H1 (cell line): Measurements from ENCODE around the gene PGPEP1. TPM values are rescaled to one million over a fixed set of nuclear protein-coding genes. Genes with fewer than 3 reads are reported as not detected.

ENCODE experiments used
- CTCF ChIA-PET: fragments of 300-600 bp; sonication (Branson Sonifier 250); formaldehyde crosslinking; loops from one replicate; lab custom pipeline; 2021; ENCODE audit not compliant: partially characterized antibody; lab: Charles Lee
- POLR2A ChIA-PET: fragments of 300-600 bp; sonication (Branson Sonifier 250); formaldehyde crosslinking; loops from one replicate; lab custom pipeline; 2021; ENCODE audit warnings: inconsistent platforms; ENCODE audit not compliant: partially characterized antibody; lab: Charles Lee
- DNase-seq, 2 experiments: peaks; one replicate each; pipeline versions ENCODE4 v3.0.0 to v3.0.0-alpha.2; 2010 to 2022; ENCODE audit warnings: low spot score in 2 of 2, low read depth in 1 of 2, mixed read lengths in 1 of 2
- FAIRE-seq: peaks from 2 replicates; lab custom pipeline; 2011; peaks lifted over from hg19 to GRCh38; lab: Jason Lieb, UNC
- H2AFZ ChIP-seq: 2 replicates; pipeline ENCODE4 v1.8.1; 2012; ENCODE audit warnings: low read length, inconsistent platforms
- H2AK5ac ChIP-seq: 2 replicates; pipeline ENCODE4 v1.6.1; 2013; ENCODE audit warnings: low read depth, low read length
- H2BK120ac ChIP-seq: replicated peaks from 2 replicates; pipeline ENCODE3; 2013; ENCODE audit warnings: low read depth, low read length, inconsistent platforms
- H2BK12ac ChIP-seq: 2 replicates; pipeline ENCODE4 v1.6.1; 2013; ENCODE audit warnings: low read depth, low read length
- H2BK15ac ChIP-seq: 2 replicates; pipeline ENCODE4 v1.6.1; 2013; ENCODE audit warnings: low read length
- H2BK20ac ChIP-seq: 2 replicates; pipeline ENCODE4 v1.6.1; 2013; ENCODE audit warnings: low read length
- H2BK5ac ChIP-seq: 2 replicates; pipeline ENCODE4 v1.6.1; 2013; ENCODE audit warnings: low read depth, low read length
- H3K14ac ChIP-seq: 2 replicates; pipeline ENCODE4 v1.6.1; 2013; ENCODE audit warnings: inconsistent platforms; ENCODE audit not compliant: insufficient read length
- H3K18ac ChIP-seq: 2 replicates; pipeline ENCODE4 v1.6.1; 2013; ENCODE audit warnings: low read length; ENCODE audit errors: extremely low read depth
- H3K23ac ChIP-seq: 2 replicates; pipeline ENCODE4 v1.6.1; 2013; ENCODE audit warnings: inconsistent platforms; ENCODE audit not compliant: insufficient read length
- H3K23me2 ChIP-seq: 2 replicates; pipeline ENCODE4 v1.6.1; 2013; ENCODE audit warnings: low read depth, low read length
- H3K27ac ChIP-seq: 2 replicates; pipeline ENCODE4 v1.6.1; 2011; ENCODE audit warnings: low read depth, low read length, inconsistent platforms
- H3K27me3 ChIP-seq, 4 experiments: replicated peaks in 1 of 4; 1 replicate in 1 of 4; 2 replicates in 3 of 4; pipeline versions ENCODE4 v1.6.1 to v1.8.1; 2011 to 2013; ENCODE audit warnings: low read length in 3 of 4, mild to moderate bottlenecking in 3 of 4, inconsistent platforms in 2 of 4, mixed read lengths in 2 of 4, moderate library complexity in 1 of 4; ENCODE audit not compliant: control insufficient read depth in 3 of 4, insufficient read depth in 3 of 4; ENCODE audit errors: extremely low read depth in 1 of 4
- H3K36me3 ChIP-seq, 4 experiments: 2 replicates each; pipeline versions ENCODE4 v1.6.1 to v1.8.1; 2011 to 2013; ENCODE audit warnings: mild to moderate bottlenecking in 4 of 4, low read length in 3 of 4, moderate library complexity in 2 of 4, control low read depth in 1 of 4, inconsistent platforms in 1 of 4; ENCODE audit not compliant: insufficient read depth in 4 of 4, control insufficient read depth in 2 of 4
- H3K4ac ChIP-seq: replicated peaks from 2 replicates; pipeline ENCODE3; 2013; ENCODE audit warnings: low read length, low read depth, mixed read lengths, inconsistent platforms; ENCODE audit not compliant: insufficient read length
- H3K4me1 ChIP-seq, 4 experiments: replicated peaks in 1 of 4; 1 replicate in 1 of 4; 2 replicates in 3 of 4; pipeline versions ENCODE4 v1.6.1 to v1.8.1; 2011 to 2013; ENCODE audit warnings: low read length in 3 of 4, inconsistent platforms in 2 of 4, mixed read lengths in 1 of 4; ENCODE audit not compliant: insufficient read depth in 4 of 4, control insufficient read depth in 3 of 4
- H3K4me2 ChIP-seq, 2 experiments: 2 replicates each; pipeline versions ENCODE4 v1.6.1 to v1.8.1; 2011 to 2013; ENCODE audit warnings: low read depth in 2 of 2, low read length in 2 of 2, control low read depth in 1 of 2, inconsistent platforms in 1 of 2, mild to moderate bottlenecking in 1 of 2; ENCODE audit not compliant: insufficient read depth in 1 of 2
- H3K4me3 ChIP-seq, 4 experiments: fragments of 200-600, 300-600 bp in 1 of 4; sonication (generic), shearing (Covaris generic), sonication (Bioruptor Twin) in 1 of 4; 2 replicates each; pipeline versions ENCODE4 v1.5.1 to v1.8.1; 2011 to 2016; ENCODE audit warnings: low read length in 4 of 4, low read depth in 3 of 4, control low read depth in 2 of 4, inconsistent platforms in 2 of 4, mild to moderate bottlenecking in 2 of 4, mixed read lengths in 1 of 4, moderate library complexity in 1 of 4; ENCODE audit not compliant: insufficient read depth in 2 of 4; ENCODE audit errors: extremely low read depth in 1 of 4
- H3K56ac ChIP-seq: replicated peaks from 2 replicates; pipeline ENCODE3; 2013; ENCODE audit warnings: low read depth, mild to moderate bottlenecking, mixed read lengths, low read length, inconsistent platforms; ENCODE audit not compliant: insufficient read length
- H3K79me1 ChIP-seq: 2 replicates; pipeline ENCODE4 v1.6.1; 2013; ENCODE audit warnings: low read depth, low read length, control low read depth
- H3K79me2 ChIP-seq, 2 experiments: 2 replicates each; pipeline versions ENCODE4 v1.6.1 to v1.8.1; 2012 to 2013; ENCODE audit warnings: low read length in 2 of 2, mild to moderate bottlenecking in 2 of 2, inconsistent platforms in 1 of 2; ENCODE audit not compliant: insufficient read depth in 2 of 2, control insufficient read depth in 1 of 2
- H3K9ac ChIP-seq, 4 experiments: replicated peaks in 1 of 4; 1 replicate in 1 of 4; 2 replicates in 3 of 4; pipeline versions ENCODE4 v1.6.1 to v1.8.1; 2011 to 2013; ENCODE audit warnings: low read depth in 3 of 4, low read length in 3 of 4, control low read depth in 2 of 4, mild to moderate bottlenecking in 2 of 4, moderate library complexity in 2 of 4, inconsistent platforms in 1 of 4; ENCODE audit errors: extremely low read depth in 1 of 4
- H3K9me3 ChIP-seq, 2 experiments: 2 replicates each; pipeline versions ENCODE4 v1.6.1 to v1.8.1; 2012 to 2013; ENCODE audit warnings: mild to moderate bottlenecking in 2 of 2, moderate library complexity in 2 of 2, control low read depth in 1 of 2, inconsistent platforms in 1 of 2, low read depth in 1 of 2, low read length in 1 of 2, mixed read lengths in 1 of 2; ENCODE audit not compliant: insufficient read depth in 2 of 2
- H4K20me1 ChIP-seq, 2 experiments: replicated peaks in 1 of 2; 2 replicates each; pipeline versions ENCODE3 to v1.8.1; 2011 to 2013; ENCODE audit warnings: inconsistent platforms in 2 of 2, low read length in 2 of 2, mild to moderate bottlenecking in 1 of 2; ENCODE audit not compliant: insufficient read depth in 2 of 2, control insufficient read depth in 1 of 2
- H4K5ac ChIP-seq: 2 replicates; pipeline ENCODE4 v1.6.1; 2013; ENCODE audit warnings: low read length, low read depth, mixed read lengths, inconsistent platforms; ENCODE audit not compliant: insufficient read length
- H4K8ac ChIP-seq: 2 replicates; pipeline ENCODE4 v1.8.0; 2013; ENCODE audit warnings: mild to moderate bottlenecking, moderate library complexity, low read length, inconsistent platforms; ENCODE audit not compliant: insufficient read depth; ENCODE audit errors: extremely low read depth
- H4K91ac ChIP-seq: replicated peaks from 2 replicates; pipeline ENCODE3; 2013; ENCODE audit warnings: low read length, mixed read lengths, inconsistent platforms; ENCODE audit not compliant: insufficient read length
- CTCF ChIP-seq, 3 experiments: IDR thresholded peaks; 1 replicate in 2 of 3; 2 replicates in 1 of 3; pipeline versions ENCODE4 v1.5.1 to v1.6.1; 2011; ENCODE audit warnings: low read length in 3 of 3, mild to moderate bottlenecking in 3 of 3, inconsistent platforms in 2 of 3, low read depth in 1 of 3, moderate library complexity in 1 of 3; ENCODE audit not compliant: insufficient read depth in 1 of 3; ENCODE audit errors: control extremely low read depth in 1 of 3
- KDM1A ChIP-seq: fragments of 200-600, 300-600 bp; sonication (generic); IDR thresholded peaks from 2 replicates; pipeline ENCODE4 v1.7.1; 2016; ENCODE audit warnings: mild to moderate bottlenecking, low read length, borderline replicate concordance
- POLR2A ChIP-seq, 2 experiments: IDR thresholded peaks; 1 replicate in 1 of 2; 2 replicates in 1 of 2; pipeline ENCODE4 v1.6.1; 2011; ENCODE audit warnings: low read depth in 2 of 2, low read length in 2 of 2, mild to moderate bottlenecking in 2 of 2; ENCODE audit errors: control extremely low read depth in 1 of 2
- WGBS, 2 experiments: shearing (Covaris generic) in 1 of 2; methylation state at CpG; one replicate each; pipeline versions ENCODE4 v1.1.6 to v1.1.7; 2013 to 2015; ENCODE audit warnings: low lambda C conversion rate in 2 of 2, mixed read lengths in 2 of 2, inconsistent platforms in 1 of 2, low coverage in 1 of 2, missing lambda C conversion rate in 1 of 2; ENCODE audit not compliant: insufficient replicate concordance in 2 of 2, insufficient coverage in 1 of 2, insufficient read length in 1 of 2; ENCODE audit errors: extremely low coverage in 1 of 2, missing lambda C conversion rate in 1 of 2; 5-methylcytosine and 5-hydroxymethylcytosine counted together
- polyA plus RNA-seq, 7 experiments: library from polyadenylated mRNA; depleted of rRNA in 3 of 7; stranded (reverse) in 5 of 7; unstranded in 2 of 7; fragments of >200 nt in 5 of 7; fragments of 200-250 nt in 2 of 7; gene quantifications; 1 replicate in 5 of 7; 2 replicates in 1 of 7; 4 replicates in 1 of 7; pipeline versions ENCODE4 v1.2.1 to v1.2.3, GENCODE V29; 2011 to 2013; ENCODE audit warnings: missing spikeins in 2 of 7, mixed read lengths in 2 of 7
- total RNA-seq: library from RNA; stranded (reverse); fragmentation: NEBNext Ultra II Directional; extraction: Animal tissue kit (Norgen Biotek cat#: 25700); gene quantifications from 2 replicates; pipeline ENCODE4 v1.2.1, GENCODE V29; 2021

Gene PGPEP1
- total and polyA plus RNA-seq, 2 of the 8 experiments (the other 6 are each of a cell fraction or from before 2014, with no cell fraction given), result 17.0 to 33.4 TPM

- Histone ChIP-seq H3K9me3 (no peaks in the 10 kb centered on the region), H3K9ac (0 out of 7 replicates have a peak overlapping the region, but pooled peaks of 1 of the 4 experiments have one; percentile 4), H2AK5ac (peak overlapping the region; percentile 96; the same call in 1 of the 2 replicates), H3K23me2 (peaks cover 24% of the 10 kb centered on the region), H3K79me1 (no peaks in the 10 kb centered on the region), H3K4me1 (peaks cover 0 to 27% (median 23%) of the 10 kb centered on the region in 4 experiments; a peak in 6 of 7 replicates), H3K4me2 (peak overlapping the region; percentile 75 to 78), H3K18ac (peak overlapping the region; percentile 72), H4K5ac (no peak overlapping the region), H2BK20ac (peak overlapping the region; percentile 72; the same call in 1 of the 2 replicates), H2BK12ac (peak overlapping the region; percentile 72), H3K23ac (no peak overlapping the region), H2BK15ac (peak overlapping the region; percentile 53; the same call in 1 of the 2 replicates), H3K36me3 (no peaks in the 10 kb centered on the region; a peak in 1 of 8 replicates), H3K14ac (no peak overlapping the region), H3K79me2 (no peaks in the 10 kb centered on the region), H3K56ac (peak overlapping the region; percentile 47), H2BK120ac (peak overlapping the region; percentile 24), H3K27me3 (no peaks in the 10 kb centered on the region), H2AFZ (no peak overlapping the region), H4K20me1 (peaks cover 0 to 8% of the 10 kb centered on the region in 2 experiments), H3K4ac (peak overlapping the region; percentile 65), H3K27ac (0 out of 2 replicates have a peak overlapping the region, but pooled peaks have one; percentile 13), H3K4me3 (peak overlapping the region in 1 of 4 experiments; percentile 72; a peak in 3 of 8 replicates), H2BK5ac (peak overlapping the region; percentile 92), H4K91ac (peak overlapping the region; percentile 86), H4K8ac (0 out of 2 replicates have a peak overlapping the region, but pooled peaks have one; percentile 11)
- FAIRE-seq, result no peak
- ChIA-PET POLR2A (interaction anchor here (0.9 to 6.2 kb wide), 12 partner anchors 10 to 138 kb away, joined by 3 to 237 read pairs (median 5); partner anchors contain the start of genes IQCN, JUND and LSM4), CTCF (interaction anchor here (0.7 to 3.5 kb wide), 7 partner anchors 8 to 52 kb away, joined by 3 to 52 read pairs (median 4); partner anchors contain the start of gene JUND)
- no peak for DNase-seq
- 67% methylated on average over 18 of the region's 18 CpGs; no CpG with 5 or more reads in 1 of the 2 experiments for WGBS, 2 experiments
- TF ChIP-seq KDM1A, result peak; percentile 66; the same call in 1 of the 2 replicates
- peak in 2 of 3 experiments; percentile 3 to 11; a peak in 2 of 4 replicates for TF ChIP-seq CTCF (IDR thresholded peaks at IDR 0.05; ENCODE audit: control extremely low read depth in 1 of 3, insufficient read depth in 1 of 3, low read depth in 1 of 3, low read length in 3 of 3)
- no peak for TF ChIP-seq POLR2A (IDR thresholded peaks at IDR 0.05; ENCODE audit: control extremely low read depth in 1 of 2, low read depth in 2 of 2, low read length in 2 of 2)
Observed at GRCh38 chr19:18293642-18294466, 46.5 kb upstream of the PGPEP1 start.
